ENCODE data around the gene TTC9B.
"Not testable (repeated sequence)": the region's sequence is repeated elsewhere in the genome, so short reads cannot be mapped to it uniquely, and the experiment has no call there.

TTC9B gene

GRCh38 chr19:40233811-40234389 is 15.7 kb upstream of the TTC9B start:
- in situ Hi-C loops (cut with MboI; ENCODE audit: low sequenced_read_pairs), result no loop called here

GRCh38 chr19:40232949-40233810 is 15.0 kb upstream of the TTC9B start:
- in situ Hi-C loops (cut with MboI; ENCODE audit: low sequenced_read_pairs), result no loop called here

- in situ Hi-C loops (cut with MboI; ENCODE audit: low sequenced_read_pairs), result no loop called here
Observed at GRCh38 chr19:40232479-40232878, 14.3 kb upstream of the TTC9B start.

GRCh38 chr19:40231544-40232424 is 13.6 kb upstream of the TTC9B start:
- in situ Hi-C loops (cut with MboI; ENCODE audit: low sequenced_read_pairs), result no loop called here

GRCh38 chr19:40231057-40231456 is 12.9 kb upstream of the TTC9B start:
- in situ Hi-C loops (cut with MboI; ENCODE audit: low sequenced_read_pairs), result no loop called here

- in situ Hi-C loops (cut with MboI; ENCODE audit: low sequenced_read_pairs), result loop anchor here (10.0 kb wide), 1 partner anchor 85 kb away; no protein-coding TSS in a partner anchor
Observed at GRCh38 chr19:40229926-40230417, 11.8 kb upstream of the TTC9B start.

GRCh38 chr19:40229484-40229883 is 11.3 kb upstream of the TTC9B start:
- in situ Hi-C loops (cut with MboI; ENCODE audit: low sequenced_read_pairs), result loop anchor here (10.0 kb wide), 1 partner anchor 85 kb away; no protein-coding TSS in a partner anchor

GRCh38 chr19:40228863-40229262 is 10.7 kb upstream of the TTC9B start:
- in situ Hi-C loops (cut with MboI; ENCODE audit: low sequenced_read_pairs), result loop anchor here (10.0 kb wide), 1 partner anchor 84 kb away; no protein-coding TSS in a partner anchor

GRCh38 chr19:40228346-40228745 is 10.2 kb upstream of the TTC9B start:
- in situ Hi-C loops (cut with MboI; ENCODE audit: low sequenced_read_pairs), result loop anchor here (10.0 kb wide), 1 partner anchor 84 kb away; no protein-coding TSS in a partner anchor

GRCh38 chr19:40225440-40226305 is 7.5 kb upstream of the TTC9B start:
- in situ Hi-C loops (cut with MboI; ENCODE audit: low sequenced_read_pairs), result loop anchor here (10.0 kb wide), 1 partner anchor 81 kb away; no protein-coding TSS in a partner anchor

- in situ Hi-C loops (cut with MboI; ENCODE audit: low sequenced_read_pairs), result loop anchor here (10.0 kb wide), 1 partner anchor 80 kb away; no protein-coding TSS in a partner anchor
Observed at GRCh38 chr19:40224342-40225150, 6.4 kb upstream of the TTC9B start.

GRCh38 chr19:40223135-40223822 is 5.1 kb upstream of the TTC9B start:
- in situ Hi-C loops (cut with MboI; ENCODE audit: low sequenced_read_pairs), result loop anchor here (10.0 kb wide), 1 partner anchor 78 kb away; no protein-coding TSS in a partner anchor

- in situ Hi-C loops (cut with MboI; ENCODE audit: low sequenced_read_pairs), result loop anchor here (10.0 kb wide), 1 partner anchor 77 kb away; no protein-coding TSS in a partner anchor
Observed at GRCh38 chr19:40221858-40222619, 3.9 kb upstream of the TTC9B start.

GRCh38 chr19:40220674-40221073 is 2.5 kb upstream of the TTC9B start:
- in situ Hi-C loops (cut with MboI; ENCODE audit: low sequenced_read_pairs), result loop anchor here (10.0 kb wide), 1 partner anchor 76 kb away; no protein-coding TSS in a partner anchor

GRCh38 chr19:40219721-40220276 is 1.6 kb upstream of the TTC9B start:
- in situ Hi-C loops (cut with MboI; ENCODE audit: low sequenced_read_pairs), result loop anchor here (10.0 kb wide), 1 partner anchor 75 kb away; no protein-coding TSS in a partner anchor

- in situ Hi-C loops (cut with MboI; ENCODE audit: low sequenced_read_pairs), result not testable (repeated sequence)
Observed at GRCh38 chr19:40219029-40219428, 845 bp upstream of the TTC9B start.

Measured in HL-60/S4 treated with phorbol 12-myristate 13-acetate at 8.2 ng/mL for 4 days and 3 days (cell line).